G401 (cell line): ENCODE measurements around the gene SH3BP5L. TPM values are rescaled to one million over a fixed set of nuclear protein-coding genes. Genes with fewer than 3 reads are reported as not detected.
"Not testable (repeated sequence)": the region's sequence is repeated elsewhere in the genome, so short reads cannot be mapped to it uniquely, and the experiment has no call there.

Source experiments
- DNase-seq: peaks from one replicate; pipeline ENCODE4 v3.0.0-alpha.2; 2015; ENCODE audit warnings: low spot score
- in situ Hi-C: cut with HindIII; loops from 2 replicates; pipeline ENCODE4 v1.10.0; 2016; ENCODE audit warnings: low sequenced_read_pairs, mixed read lengths
- total RNA-seq: library from RNA; depleted of rRNA; stranded (reverse); fragments of >200 nt; shearing (Covaris generic); gene quantifications from 2 replicates; pipeline ENCODE4 v1.2.3, GENCODE V29; 2014

Gene SH3BP5L
- total RNA-seq, 1 experiment from 2014 or later: 23.1 TPM

- in situ Hi-C loops: no loop called here
Measured at GRCh38 chr1:248814351-248814750, 11.4 kb downstream of the SH3BP5L start.

GRCh38 chr1:248813546-248813945 is 12.2 kb downstream of the SH3BP5L start:
- no peak for DNase-seq
- in situ Hi-C loops: no loop called here

More at GRCh38 chr1:248814351-248814750, 11.4 kb downstream of the SH3BP5L start:
- DNase-seq: no peak

DNA sequence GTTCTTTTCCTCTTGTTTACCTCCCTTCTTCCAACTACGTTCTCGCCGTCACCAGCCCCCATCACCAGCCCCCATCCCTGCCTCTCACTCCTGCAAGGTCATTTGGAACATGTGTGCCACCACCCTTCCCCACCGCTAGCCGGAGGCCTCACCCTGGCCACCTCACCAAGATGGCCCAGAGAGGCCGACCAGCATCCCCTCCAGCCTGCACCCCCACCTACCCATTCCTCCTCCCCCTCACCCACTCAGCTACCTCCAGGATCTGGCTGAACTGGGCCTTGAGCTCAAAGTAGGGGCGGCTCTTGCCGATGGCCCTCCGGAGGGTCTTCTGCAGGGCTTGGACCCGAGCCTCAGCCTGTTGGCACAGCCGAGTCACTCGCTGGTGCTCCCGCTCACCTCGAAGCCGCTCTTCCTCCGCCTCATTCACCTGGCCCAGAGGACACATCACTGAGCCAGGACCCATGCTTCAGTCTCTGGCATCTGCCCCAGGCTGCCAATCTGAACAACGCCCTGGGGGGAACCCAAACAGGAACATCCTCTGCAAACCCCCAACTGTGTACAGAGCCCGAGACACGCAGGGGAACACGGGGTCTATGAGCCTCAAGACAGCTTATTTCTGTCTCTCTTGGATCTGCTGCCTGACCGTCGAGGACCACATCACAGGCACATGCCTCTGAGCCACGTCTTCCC is 12.8 kb downstream of the SH3BP5L start:
- DNase-seq: no peak
- in situ Hi-C loops: no loop called here

DNA sequence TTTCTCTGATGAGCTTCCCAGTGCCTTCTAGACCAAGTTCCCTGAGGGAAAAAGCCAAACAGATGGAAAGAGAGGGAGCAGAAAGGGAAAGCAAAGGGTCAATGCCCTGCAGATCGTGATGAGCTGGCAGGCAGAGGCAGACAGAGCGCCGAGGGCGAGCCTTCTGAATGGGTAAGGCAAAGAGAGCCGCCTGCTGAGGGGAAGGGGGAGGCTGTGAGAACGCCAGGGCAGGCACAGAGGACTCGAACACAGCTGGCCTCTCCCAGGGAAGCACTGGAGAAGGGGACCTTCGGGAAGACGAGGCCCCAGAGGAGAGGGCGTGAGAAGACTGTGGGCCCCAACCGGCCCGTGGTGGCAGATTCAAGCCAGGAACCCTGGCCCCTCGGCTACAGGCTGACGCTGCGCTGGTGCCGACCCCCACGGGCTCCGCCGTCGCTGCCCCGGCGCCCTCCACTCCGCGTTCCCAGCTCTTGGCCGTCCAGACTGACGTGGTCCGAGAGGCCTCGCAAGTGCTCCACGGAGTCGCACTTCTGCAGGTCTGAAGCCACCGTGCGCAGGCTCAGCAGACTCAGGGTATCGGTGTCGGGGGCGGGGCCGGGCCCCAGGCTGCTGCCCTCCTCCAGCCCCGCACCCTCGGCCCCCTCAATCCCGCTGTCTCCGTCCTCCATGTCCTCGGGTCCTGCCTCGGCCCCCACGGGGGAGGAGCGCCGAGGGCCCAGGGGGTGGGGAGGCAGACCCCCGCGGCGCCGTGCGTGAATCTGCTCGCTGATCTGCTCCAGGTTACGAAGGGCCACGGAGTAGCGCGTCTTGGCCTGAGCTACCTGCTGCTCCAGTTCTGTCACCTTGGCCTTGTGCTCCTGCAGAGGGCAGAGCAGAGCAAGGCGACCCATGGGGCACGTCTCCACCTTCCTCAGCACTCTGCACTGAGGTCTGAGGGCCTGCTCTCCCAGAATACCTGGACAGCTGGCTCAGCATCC is 13.9 kb downstream of the SH3BP5L start:
- DNase-seq: no peak
- in situ Hi-C loops: no loop called here

DNA sequence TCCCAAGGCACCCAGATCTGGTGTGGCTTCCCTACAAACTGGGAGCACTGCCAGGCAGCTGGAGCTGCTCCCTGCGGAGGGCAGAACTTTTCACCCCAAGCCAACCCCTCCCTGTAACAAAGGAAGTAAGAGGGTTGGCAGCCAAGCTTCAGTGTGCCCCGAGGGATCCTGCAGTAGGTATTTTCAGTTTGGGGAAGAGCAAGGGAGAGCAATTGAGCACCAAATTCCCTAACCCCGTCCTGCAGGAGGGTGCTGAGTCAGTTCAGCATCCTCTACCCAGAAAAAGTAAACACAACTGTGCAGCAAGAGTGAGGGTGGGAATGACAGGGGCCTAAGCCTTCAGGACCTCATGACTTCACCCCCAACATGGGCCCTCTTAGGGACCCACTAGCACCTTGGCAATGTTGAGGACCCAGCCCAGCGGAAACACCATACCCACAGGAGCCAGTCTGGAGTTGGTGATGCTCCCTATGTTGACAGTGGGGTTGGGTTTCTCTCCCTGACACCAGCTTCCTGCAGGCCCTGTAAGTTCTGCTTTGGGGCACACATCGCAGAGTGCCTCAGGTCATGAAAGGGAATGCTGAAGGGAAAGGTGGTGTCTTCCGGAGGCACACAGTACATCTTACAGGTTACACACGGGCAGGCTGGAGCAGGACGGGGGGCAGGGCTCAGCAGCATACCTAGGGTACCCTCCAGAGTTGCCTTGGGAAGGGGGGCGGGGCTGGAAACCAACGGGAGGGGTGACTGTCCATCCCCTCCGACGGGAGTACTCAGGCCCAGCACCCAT is 14.8 kb downstream of the SH3BP5L start:
- no peak for DNase-seq
- in situ Hi-C loops: no loop called here

GRCh38 chr1:248810000-248810726 is 15.6 kb downstream of the SH3BP5L start:
- no peak for DNase-seq
- in situ Hi-C loops: no loop called here

DNA sequence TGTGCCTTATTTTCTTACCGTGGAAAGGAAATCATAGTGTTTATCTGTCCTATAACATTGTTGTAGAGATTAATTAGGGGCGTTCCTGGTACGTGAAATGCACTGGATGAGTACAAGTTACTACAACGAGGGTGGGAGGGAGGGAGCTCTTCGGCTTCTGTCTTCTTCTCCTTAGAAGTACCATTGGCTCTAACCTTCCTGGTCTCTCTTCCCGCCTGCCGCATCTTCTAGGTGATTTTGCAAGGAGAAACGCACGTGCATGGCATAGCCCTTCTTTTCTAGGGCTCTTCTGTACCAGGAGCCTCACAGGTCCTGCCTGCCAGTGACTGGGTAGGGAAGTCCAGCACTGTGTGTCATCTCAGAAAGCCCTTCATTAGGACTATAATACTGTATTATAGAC is 16.8 kb downstream of the SH3BP5L start:
- in situ Hi-C loops: no loop called here
- DNase-seq: no peak

- in situ Hi-C loops: no loop called here
- DNase-seq: peak; percentile 60
Measured at GRCh38 chr1:248807067-248807737, 18.5 kb downstream of the SH3BP5L start.

DNA sequence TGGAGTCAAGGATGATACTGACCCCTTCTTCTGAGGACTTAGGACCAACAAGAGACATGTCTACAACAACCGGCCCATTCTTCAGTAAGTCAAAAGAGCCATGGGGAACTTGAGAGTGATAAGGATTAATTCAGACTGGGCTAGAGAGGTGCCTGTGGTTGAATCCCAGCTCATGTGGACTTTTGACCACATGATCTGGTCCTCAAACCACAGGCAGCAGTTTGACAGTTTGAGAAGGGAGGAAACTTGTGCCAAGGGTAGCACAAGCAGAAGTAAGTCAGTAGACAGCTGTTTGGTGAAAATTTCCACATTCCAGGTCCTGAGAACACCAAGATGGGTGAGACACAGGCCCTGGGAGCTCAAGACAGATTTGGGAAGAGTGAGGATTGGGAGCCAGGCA is 19.8 kb downstream of the SH3BP5L start:
- in situ Hi-C loops: no loop called here
- DNase-seq: no peak

GRCh38 chr1:248804771-248805681 is 20.7 kb downstream of the SH3BP5L start:
- no peak for DNase-seq
- in situ Hi-C loops: no loop called here

DNA sequence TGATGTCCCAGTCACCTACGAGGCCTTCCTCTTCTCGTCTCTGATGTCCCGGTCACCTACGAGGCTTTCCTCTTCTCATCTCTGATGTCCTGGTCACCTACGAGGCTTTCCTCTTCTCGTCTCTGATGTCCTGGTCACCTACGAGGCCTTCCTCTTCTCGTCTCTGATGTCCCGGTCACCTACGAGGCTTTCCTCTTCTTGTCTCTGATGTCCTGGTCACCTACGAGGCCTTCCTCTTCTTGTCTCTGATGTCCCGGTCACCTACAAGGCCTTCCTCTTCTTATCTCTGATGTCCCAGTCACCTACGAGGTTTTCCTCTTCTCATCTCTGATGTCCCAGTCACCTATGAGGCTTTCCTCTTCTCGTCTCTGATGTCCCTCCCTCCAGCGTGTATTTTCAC is 22.2 kb downstream of the SH3BP5L start:
- in situ Hi-C loops: not testable (repeated sequence)

DNA sequence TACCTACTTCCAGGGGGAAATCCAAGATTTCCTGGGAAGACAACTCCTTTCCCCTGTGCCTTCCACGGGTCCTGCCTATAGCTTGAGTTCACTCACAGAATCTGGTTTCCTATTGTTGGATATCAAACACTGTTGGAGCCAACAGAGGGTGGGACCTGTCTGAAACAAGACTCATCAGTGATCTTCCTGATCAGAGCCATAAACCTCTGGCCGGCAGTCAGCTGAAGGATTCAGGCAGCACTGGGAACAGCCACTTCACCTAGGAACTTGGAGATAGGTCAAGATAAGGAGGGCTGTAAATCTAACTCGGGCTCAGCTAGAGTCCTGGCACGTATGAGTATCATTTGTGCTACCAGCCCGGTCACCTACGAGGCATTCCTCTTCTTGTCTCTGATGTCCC is 23.3 kb downstream of the SH3BP5L start:
- in situ Hi-C loops: no loop called here
- no peak for DNase-seq

More for the DNA sequence above, 22.2 kb downstream of the SH3BP5L start:
- not testable (repeated sequence) for DNase-seq

DNA sequence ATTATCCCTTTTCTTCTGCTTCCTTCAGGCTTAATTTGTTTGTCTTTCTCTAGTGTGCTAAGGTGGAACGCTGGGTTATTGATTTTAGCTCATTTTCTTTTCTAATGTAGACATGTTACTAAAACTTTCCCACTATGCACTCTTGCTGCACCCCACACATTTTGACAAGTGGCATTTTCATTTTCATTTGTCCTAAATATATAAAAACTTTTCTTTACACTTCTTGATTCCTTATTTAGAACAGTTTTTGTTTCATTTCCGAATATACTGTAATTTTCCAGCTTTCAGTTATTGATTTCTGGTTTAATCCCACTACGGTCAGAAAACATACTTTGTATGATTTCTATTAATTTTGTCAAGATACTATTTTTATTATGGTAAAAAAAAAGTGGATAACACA is 25.3 kb downstream of the SH3BP5L start:
- in situ Hi-C loops: no loop called here
- no peak for DNase-seq

DNA sequence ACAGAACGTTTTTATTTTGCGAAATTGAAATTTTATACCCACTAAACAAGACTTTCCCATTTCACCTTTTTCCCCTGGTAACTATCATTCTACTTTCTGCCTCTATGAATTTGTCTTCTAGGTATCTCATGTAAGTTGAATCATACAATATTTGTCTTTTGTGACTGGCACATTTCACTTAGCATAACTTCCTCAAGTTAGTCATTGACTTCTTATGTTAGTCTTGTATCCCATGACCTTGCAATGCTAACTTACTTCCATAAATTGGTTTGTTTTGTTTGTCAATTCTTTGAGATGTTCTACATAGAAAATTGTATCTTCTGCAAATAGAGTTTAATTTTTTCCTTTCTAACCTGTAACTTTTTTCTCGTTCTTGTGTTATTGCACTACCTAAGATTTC is 26.9 kb downstream of the SH3BP5L start:
- in situ Hi-C loops: no loop called here
- DNase-seq: no peak

- in situ Hi-C loops, DNase-seq: not testable (repeated sequence)
Measured at GRCh38 chr1:248794663-248795062, 31.1 kb downstream of the SH3BP5L start.

- in situ Hi-C loops: no loop called here
- DNase-seq: no peak
Measured at GRCh38 chr1:248793592-248793991, 32.1 kb downstream of the SH3BP5L start.

DNA sequence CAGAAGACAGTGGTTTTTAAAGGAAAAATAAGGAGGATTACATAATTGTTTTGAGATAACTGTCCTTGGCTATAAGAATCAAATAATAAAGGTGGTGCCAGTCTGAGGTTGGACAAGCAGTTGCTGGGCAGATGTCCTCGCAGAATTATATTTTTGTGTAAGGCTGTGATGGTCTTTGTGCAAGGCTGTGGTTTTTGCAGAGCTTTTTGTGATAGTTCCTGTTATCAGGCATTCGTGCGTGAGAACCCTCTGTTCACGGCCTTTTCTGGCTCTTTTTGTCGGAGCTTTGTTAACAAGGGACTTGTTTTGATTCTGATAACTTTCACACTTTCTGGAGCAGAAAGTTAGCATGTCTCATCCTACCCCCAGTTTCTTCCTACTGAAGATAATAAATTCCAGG is 33.4 kb downstream of the SH3BP5L start:
- DNase-seq: no peak
- in situ Hi-C loops: no loop called here
